HG03196 (cell line): ENCODE measurements around the gene ZFYVE21.

ENCODE experiments used
- ATAC-seq: cut with Tn5 transposase; IDR thresholded peaks from one replicate; pipeline ENCODE4 v1.9.1; 2021; ENCODE audit not compliant: unreplicated experiment

ZFYVE21 gene

GRCh38 chr14:103721334-103722120 is 5.9 kb downstream of the ZFYVE21 start:
- no peak for ATAC-seq

DNA sequence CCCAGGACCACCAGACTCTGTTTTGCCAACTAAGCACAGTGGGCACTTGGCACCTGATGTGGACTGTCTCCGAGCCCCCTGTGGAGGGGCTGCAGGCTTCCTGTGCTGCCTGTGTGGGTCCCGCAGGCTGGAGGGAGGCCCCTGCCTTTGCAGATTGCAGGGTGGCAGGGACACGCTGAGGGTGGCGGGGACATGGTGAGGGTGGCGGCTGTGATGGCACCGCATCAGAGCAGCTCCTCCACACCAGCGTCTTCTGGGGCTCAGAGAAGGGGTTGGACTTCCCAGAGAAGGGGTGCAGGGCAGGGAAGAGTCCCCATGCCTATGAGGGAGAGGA is 8.1 kb downstream of the ZFYVE21 start:
- no peak for ATAC-seq

DNA sequence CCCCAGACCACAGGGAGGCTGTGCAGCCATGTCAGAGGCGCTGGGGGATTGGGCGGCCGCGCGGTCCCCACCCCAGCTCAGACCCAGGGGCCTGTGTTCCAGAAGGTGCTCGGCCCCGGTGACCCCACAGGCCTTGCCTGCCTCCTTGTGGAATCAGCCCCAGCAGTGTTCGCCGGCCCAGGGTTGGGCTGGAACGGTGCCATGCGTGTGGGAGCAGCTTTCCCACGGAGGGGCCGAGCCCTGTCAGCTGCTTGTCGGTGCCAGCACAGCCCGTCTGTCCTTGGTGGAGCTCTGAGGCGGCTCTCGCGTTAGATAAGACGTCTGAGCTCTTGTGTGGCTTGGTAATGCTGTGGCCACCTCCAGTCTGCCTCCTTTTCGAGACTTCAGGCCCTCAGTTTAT is 8.5 kb downstream of the ZFYVE21 start:
- no peak for ATAC-seq

GRCh38 chr14:103725001-103725682 is 9.5 kb downstream of the ZFYVE21 start:
- ATAC-seq = no peak

- no peak for ATAC-seq
Measured at GRCh38 chr14:103725739-103726395, 10.3 kb downstream of the ZFYVE21 start.

GRCh38 chr14:103726474-103726873 is 10.9 kb downstream of the ZFYVE21 start:
- ATAC-seq = no peak

GRCh38 chr14:103727313-103727980 is 11.8 kb downstream of the ZFYVE21 start:
- no peak for ATAC-seq

DNA sequence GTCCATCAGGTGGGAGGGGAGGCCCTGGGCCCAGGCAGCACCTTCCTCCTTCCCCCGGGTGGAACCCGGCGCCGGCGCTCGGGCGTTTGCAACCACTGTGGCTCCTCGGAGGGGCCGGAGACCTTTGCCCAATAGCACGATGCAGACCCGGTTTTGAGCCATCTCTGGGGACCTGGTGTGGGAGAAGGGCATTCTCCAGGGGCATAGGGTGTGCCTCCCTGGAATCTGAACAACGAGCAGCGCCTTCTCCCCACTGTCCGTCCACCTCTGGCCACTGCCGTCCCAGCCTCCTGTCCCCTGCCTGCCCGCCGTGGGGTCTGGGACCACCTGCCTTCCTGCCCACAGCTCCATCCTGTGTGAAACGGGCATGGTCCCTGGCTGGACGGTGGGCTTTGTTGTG is 12.5 kb downstream of the ZFYVE21 start:
- ATAC-seq = no peak

DNA sequence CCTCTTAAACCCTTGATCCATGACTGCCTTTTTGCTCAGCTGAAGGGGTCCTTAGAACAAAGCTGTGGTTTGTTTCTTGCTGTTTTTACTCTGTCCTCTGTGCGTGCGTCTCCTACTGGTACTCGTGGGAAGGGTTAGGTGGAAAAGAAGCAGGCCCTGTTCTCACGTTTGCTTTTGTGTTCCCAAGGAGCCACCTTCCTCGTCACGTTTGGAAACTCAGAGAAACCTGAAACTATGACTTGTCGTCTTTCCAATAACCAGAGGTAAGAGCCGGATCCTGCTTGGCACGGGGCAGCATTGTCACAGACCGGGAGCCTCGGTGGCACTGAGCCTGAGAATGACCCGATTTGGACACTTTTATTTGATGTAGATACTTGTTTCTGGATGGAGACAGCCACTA is 13.1 kb downstream of the ZFYVE21 start:
- no peak for ATAC-seq

DNA sequence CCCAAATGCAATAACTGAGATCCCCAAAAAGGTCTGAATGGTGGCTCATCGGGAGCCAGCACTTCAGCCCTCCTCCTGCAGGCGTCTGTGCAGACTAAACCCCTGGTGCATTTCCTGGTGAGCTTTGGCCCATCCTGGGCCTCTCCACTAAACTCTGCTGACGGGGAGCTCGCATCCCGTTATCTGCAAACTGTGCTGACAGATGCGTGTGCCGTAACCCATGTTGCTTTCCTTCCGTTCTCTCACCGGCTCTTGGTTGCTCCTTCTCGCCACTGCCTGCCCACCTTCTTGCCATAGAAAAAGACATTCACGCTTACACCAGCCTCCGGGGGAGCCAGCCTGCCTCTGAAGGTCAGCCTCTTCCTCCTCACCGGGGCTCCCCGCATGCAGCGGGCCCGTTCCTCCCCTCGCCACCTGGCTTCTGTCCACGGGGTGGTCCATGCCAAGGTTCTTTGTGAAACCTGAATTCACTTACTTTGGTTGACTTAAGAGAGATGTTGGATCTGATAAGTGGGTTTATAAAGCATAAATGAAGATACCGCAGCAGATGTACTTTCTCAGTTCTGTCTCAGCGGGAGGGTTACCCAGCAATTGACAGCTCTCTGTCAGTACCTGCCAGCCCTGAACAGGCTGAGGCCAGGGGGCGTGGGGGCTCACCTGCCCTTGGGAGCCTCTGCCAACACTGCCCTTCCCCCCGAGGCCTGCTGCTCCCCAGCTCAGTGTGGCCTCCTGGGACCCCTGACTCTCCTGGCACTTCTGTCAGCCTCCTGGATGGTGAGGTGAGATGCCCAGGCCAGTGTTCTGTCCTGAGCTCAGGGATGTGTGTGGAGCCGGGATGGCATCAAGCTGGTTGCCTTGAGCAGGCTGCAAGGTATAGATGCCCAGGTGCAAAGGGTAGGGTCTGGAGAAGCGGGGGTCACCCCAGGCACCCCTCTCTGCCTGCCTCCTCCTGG is 14.2 kb downstream of the ZFYVE21 start:
- no peak for ATAC-seq

GRCh38 chr14:103730490-103731035 is 15.0 kb downstream of the ZFYVE21 start:
- ATAC-seq = no peak

GRCh38 chr14:103731481-103731880 is 15.9 kb downstream of the ZFYVE21 start:
- ATAC-seq = no peak

- no peak for ATAC-seq
Measured at GRCh38 chr14:103731916-103732867, 16.6 kb downstream of the ZFYVE21 start.

GRCh38 chr14:103732868-103733620 is 17.4 kb downstream of the ZFYVE21 start:
- no peak for ATAC-seq

DNA sequence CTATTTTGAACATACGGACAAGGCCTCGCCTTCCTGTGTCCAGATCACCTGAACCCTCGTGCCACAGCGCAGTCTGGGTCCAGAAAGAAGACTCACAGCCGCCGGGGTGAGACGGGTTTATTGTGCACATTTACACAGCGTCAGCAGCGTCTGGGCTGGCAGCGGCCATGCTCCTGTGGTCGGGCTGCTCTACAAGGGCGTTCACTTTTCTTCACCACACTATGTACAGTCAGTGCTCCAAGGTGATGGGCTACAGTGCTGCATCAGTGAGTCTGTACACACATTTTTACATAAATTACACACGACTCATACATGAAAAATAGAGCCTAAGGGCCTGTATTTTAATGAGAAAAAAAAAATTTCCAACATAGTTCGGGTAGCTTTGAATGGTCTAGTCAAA is 18.0 kb downstream of the ZFYVE21 start:
- ATAC-seq = no peak

DNA sequence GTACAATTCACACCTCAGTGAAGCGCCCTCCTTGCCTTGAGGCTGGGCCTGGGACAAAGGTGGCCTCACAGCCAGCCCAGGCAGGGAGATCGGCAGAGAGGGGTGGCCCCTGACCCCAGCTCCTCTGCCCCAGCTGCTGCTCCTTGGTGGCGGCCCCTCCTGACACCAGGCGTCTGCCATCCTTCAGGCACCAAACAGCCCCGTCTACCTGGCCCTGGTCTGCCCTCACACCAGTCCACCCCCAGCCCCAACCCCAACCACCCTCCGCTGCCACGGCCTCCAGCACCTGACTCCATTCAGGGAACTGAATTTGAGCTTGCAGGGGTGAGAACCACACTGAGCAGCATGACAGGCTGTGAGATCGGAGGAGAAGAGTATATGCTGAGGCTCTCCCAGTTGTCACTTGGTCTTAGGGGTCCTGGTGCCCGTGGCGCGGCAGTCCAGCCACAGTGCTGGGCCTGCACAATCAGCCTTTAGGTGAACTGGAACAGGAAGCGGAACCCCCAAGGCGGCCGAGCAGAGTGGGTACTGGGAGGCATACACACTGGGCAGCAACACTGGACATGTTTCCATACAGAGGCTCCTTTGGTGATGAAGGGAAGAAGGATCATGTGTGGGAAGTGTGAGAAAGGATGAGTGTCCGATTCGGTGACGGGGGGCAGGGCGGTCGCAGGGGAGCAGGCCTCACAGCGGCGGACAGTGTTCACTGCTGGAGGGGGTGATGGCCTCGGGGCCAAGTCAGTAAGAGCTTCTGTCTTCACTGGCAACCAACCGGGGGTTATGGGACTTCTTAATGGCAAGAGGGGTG is 18.7 kb downstream of the ZFYVE21 start:
- no peak for ATAC-seq

- ATAC-seq = no peak
Measured at GRCh38 chr14:103735022-103735421, 19.4 kb downstream of the ZFYVE21 start.

DNA sequence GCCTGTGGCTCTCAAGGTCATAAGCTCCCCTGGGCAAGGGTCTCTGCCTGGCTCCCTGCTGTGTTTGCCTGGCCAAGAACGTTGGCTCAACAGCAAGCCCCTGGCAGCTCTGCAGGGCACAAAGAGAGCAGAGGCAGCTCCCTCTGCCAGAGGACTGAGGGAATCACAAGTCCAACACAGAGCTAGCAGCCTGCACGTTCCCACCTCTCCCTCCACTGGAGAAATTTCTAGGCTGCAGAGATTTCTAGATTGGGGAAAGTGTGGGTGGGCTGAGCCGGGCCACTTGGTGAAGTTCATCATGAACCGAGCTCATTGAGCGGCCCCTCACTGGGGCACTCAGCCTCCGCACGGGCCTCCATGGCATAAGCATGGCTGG is 19.8 kb downstream of the ZFYVE21 start:
- ATAC-seq = no peak
